ENCODE data around the gene TEAD4.

The TEAD4 gene

DNA sequence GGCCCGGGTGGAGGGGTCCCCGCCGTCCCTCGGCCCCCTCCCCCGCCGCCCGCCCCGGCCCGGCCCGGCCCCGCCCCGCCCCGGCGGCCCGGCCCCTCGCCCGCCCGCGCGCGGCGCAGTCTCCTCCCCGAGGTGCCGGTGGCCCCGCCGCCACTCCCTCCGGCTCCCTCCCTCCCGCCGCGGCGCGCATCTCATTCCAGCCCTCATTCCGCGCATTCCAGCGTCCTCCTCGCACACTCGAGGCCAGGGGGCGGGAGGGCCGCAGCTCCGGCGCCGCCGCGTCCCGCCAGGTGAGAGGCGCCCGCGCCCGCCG lies at the start of gene TEAD4:
TSS of gene TEAD4 (plus strand) at position 206 of the 313 bp plus-strand sequence.
- FAIRE-seq, result no peak

GRCh38 chr12:2912216-2912575 lies 47.0 kb upstream of the TEAD4 start:
- no peak for FAIRE-seq

DNA sequence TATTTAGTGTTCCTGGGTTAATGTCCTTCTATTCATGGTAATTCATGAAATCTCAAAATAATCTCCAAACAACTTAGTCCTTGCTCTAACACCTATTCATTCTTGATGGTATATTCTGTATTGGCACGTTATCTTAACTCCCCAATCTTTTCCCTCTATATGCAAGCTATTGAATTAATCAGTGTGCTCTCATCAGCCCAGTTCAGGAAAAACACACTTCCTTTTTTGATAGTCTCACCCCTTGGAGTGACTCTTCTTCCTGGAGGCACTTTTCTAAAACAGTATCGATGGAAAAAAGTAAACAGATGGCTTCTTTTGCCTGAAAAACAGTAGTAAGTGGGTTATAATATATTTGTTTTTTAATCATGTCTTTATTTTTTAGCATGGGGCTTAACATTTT lies 39.9 kb upstream of the TEAD4 start:
- FAIRE-seq, result no peak

DNA sequence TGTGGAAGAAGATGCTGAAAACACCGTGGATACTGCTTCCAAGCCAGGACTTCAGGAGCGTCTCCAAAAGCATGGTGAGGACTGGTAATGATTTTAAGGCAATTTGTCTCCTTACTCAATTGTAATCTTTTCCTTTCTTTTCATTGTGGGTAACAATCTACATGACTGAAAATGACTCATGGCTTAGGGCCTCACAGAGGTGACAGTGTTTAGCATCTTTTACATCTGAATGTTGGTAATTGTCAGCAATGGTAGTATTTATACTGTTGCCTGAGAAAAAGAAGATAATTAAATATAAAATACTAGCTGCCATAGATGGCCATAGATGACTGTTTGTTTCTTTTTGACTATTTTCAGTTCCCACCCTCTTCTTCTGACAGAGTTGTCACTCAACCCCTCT lies 36.9 kb upstream of the TEAD4 start:
- no peak for FAIRE-seq

DNA sequence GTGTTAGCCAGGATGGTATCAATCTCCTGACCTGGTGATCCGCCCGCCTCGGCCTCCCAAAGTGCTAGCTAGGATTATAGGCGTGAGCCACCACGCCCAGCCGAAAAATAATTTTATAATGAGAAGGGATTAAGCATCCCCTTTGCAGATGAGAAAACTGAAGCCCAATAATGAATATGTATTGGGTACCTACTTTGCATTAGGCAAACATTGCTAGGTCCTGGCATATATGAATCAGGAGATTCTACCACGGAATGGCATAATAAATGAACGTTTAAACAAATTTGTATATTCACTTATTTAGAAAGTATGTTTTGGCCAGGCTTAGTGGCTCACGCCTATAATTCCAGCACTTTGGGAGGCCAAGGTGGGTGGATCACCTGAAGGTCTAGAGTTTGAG lies 36.1 kb upstream of the TEAD4 start:
- FAIRE-seq, result no peak

DNA sequence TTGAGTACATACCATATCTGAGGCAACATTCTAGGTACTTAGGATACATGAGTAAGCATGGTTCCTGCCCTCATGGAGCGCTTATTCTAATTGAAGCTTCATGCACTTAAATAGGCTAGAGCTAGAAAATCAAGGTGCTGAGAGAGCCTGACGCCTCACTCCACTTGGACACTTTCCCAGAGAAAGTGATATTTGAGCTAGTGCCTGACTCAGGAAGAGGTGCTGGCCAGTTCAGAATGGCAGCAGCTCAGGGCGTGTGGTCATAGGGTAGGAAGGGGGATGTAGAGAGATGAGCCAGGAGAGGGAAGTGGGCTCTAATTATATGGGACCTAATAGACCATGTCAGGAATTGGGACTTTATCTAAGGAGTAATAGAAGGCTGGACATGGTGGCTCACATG lies 35.2 kb upstream of the TEAD4 start:
- no peak for FAIRE-seq

DNA sequence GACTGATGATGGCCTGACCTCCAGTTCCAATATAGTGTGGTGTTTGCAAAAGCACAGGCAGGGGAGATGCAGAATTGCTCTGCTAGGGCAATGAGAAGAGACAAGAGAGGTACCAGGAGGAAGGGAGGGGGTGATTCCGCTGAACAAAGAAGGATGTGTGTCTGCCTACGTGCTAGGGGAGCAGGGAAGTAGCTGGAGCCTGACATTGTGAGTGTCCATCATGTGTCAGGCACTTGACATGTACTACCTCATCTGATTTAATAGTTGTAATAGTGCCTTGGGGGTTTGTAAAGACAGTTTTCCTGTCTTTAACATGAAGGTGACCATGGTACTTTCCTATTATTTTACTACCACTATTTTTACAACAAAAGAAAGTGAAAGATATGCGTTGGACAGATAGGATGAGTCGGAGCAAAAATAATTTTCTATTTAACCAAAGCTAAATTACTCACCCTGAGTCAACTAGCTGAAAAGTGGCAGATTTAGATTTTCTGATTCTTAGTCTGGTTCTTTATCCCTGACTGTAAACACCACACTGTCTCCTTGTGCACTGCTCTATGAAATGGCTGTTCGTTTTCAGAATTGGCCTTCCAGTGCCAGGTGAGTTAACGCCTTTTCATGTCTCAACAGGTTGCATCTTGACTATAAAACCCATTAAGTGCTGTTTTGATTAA lies 33.7 kb upstream of the TEAD4 start:
- no peak for FAIRE-seq

- FAIRE-seq, result no peak
These were observed 28.3 kb upstream of the TEAD4 start for GRCh38 chr12:2930865-2931264.

GRCh38 chr12:2933586-2933985 lies 25.6 kb upstream of the TEAD4 start:
- no peak for FAIRE-seq

DNA sequence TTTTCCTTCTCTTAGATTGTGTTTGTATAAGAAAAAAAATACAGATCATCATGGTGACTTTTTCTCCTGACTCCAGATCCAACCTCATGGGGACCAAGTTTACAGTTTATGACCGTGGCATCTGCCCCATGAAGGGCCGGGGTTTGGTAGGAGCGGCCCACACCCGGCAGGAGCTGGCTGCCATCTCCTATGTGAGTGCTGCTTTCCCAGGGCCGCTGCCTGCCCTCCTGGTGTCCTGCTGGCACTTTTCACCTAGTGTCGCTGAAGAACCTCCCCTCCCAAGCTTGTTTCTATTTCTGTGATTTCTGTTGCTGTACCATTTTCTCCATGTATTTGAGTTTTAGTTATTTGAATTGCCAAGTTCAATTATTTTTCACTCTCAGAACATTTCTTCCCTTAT lies 24.8 kb upstream of the TEAD4 start:
- no peak for FAIRE-seq

- FAIRE-seq, result no peak
These were observed 22.9 kb upstream of the TEAD4 start for GRCh38 chr12:2936301-2936700.

GRCh38 chr12:2937500-2937899 lies 21.7 kb upstream of the TEAD4 start:
- no peak for FAIRE-seq

GRCh38 chr12:2939191-2939590 lies 20.0 kb upstream of the TEAD4 start:
- FAIRE-seq, result no peak

GRCh38 chr12:2940564-2940963 lies 18.6 kb upstream of the TEAD4 start:
- FAIRE-seq, result no peak

- no peak for FAIRE-seq
These were observed 17.7 kb upstream of the TEAD4 start for GRCh38 chr12:2941524-2941923.

DNA sequence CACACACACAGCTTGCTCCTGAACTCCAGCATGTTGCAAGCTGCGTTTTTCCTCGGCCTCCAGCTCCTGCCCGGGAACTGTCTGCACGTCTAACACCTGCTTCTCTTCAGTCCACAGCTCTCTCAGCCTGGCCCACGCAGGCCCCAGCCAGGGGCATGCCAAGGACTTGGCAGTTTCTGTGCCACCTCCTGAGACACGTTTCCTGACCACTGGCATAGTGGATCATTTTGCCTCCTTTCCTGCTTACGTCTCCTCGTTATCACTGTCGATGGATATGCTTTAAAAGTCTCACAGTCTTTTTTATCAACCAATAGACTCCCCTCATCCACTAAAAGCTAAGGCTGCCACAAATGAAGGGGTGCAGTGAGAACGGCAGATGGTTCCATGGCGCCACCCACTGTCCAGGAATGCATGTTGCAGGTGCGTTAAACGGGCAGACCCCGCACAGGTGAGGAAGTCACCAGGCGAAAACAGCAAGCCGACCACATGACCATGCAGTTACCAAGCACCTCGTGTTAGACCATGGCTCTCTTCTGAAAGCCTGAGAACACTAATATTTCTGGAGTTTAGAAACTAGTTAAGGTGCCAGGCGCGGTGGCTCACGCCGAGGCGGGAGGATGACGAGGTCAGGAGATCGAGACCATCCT lies 14.7 kb upstream of the TEAD4 start:
- no peak for FAIRE-seq

DNA sequence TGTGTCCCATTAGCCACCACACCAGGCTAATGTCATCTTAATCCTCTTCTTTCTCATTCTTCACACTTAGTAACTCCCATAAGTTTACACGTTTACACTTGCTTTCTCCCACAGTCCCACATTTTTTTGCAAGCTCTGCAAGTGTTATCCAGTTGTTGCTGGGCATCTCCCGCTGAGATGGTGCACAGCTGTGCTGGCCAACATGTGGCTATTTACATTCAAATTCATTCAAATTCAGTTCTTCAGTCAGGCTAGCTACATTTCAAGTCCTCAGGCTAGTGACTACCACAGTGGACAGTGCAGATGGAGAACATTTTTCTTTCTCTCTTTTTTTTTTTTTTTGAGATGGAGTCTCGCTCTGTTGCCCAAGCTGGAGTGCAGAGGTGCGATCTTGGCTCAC lies 9.8 kb upstream of the TEAD4 start:
- no peak for FAIRE-seq

- no peak for FAIRE-seq
These were observed 3.3 kb upstream of the TEAD4 start for GRCh38 chr12:2955888-2956287.

DNA sequence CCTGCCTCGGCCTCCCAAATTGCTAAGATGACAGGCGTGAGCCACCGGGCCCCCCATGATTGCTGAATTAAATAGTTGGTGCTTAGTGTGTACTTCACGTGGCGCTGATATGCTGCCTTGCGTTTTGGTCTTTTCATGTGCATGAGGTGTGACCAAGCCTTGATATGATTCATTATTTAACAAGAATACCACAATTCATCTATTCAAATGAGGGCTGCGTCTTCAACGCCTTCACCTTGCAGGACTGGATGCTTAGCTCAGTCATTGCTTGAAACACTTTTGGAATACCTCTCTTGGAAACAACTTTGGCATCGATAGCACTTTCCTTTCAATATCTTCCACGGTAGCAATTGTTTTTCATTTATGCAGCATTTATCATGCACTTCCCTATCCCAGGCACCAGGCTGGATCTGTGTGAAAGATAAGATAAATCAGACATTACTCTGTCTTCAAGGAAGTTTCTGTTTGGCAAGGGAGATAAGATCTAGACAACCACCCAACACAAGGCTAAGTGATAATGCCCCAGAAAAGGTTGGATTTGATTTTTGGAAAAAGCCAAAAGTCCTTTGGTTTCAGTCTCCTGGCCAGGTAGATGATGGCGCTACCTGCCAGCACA lies 1.3 kb upstream of the TEAD4 start:
- no peak for FAIRE-seq

GRCh38 chr12:2958432-2959191 lies 585 bp upstream of the TEAD4 start:
- FAIRE-seq, result no peak

DNA sequence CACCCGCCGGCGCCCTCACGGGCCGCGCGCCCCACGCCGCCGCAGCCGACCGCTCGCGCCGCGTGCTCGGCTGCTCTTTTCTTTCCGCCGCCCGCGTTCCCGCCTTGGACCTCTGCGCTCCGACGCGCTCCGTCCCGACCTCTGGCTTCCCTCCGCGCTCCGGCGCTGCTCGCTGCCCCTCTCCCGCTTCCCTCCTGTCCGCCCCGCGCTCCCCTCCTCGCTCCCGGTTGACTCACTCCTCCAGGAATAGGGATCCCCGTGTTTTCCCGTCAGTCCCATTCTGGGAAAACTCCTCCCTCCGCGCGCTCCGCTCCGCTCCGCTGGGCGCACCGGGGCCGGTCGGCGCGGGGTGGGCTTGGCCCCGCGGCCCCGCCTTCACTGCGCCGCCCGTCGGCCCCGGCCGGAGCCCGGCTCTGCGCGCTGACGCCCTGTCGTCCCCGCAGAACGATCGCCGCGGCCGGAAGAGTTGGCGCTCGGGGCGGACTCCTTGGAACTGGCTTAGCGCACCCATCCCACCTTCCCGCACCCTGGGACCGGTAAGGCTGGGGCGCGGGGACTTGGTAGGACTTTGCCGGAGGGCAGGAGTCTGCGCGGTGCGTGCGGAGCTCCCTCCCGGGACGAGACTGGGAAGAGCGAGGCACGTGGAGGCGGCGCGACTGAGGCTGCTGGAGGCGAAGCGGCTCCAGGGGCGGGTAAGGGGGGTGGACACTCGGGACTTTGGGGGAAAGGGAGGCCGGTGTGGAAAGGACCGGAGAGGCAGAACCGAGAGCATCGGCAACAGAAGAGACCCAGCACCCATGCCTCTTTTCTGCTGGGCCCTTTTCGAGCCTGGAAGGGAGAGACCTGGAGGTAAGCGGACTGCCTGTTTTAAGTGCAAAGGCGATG lies 550 bp downstream of the TEAD4 start:
- FAIRE-seq, result no peak

- no peak for FAIRE-seq
These were observed 1.3 kb downstream of the TEAD4 start for GRCh38 chr12:2960390-2960956.
